Progenitor cell of endocrine pancreas (in vitro differentiated cells): Measurements from ENCODE around the gene RNU5B-1. TPM values are rescaled to one million over a fixed set of nuclear protein-coding genes. Genes with fewer than 3 reads are reported as not detected.

Experiments
- DNase-seq: peaks from one replicate; pipeline ENCODE4 v3.0.0; 2021; ENCODE audit warnings: low spot score; ENCODE audit not compliant: unreplicated experiment
- H3K27ac Mint-ChIP-seq: 2 replicates; pipeline ENCODE4 v1.8.0; 2021; ENCODE audit warnings: mild to moderate bottlenecking, moderate library complexity, mixed read lengths
- H3K27me3 Mint-ChIP-seq: 2 replicates; pipeline ENCODE4 v1.8.0; 2021; ENCODE audit warnings: mixed read lengths
- H3K36me3 Mint-ChIP-seq: 2 replicates; pipeline ENCODE4 v1.8.0; 2022; ENCODE audit warnings: mixed read lengths; ENCODE audit not compliant: insufficient read depth
- H3K4me1 Mint-ChIP-seq: 2 replicates; pipeline ENCODE4 v1.8.0; 2021; ENCODE audit warnings: low read depth, mixed read lengths
- H3K4me3 Mint-ChIP-seq: 2 replicates; pipeline ENCODE4 v1.8.0; 2021; ENCODE audit warnings: low read depth, mild to moderate bottlenecking, moderate library complexity, mixed read lengths
- H3K9me3 Mint-ChIP-seq: 2 replicates; pipeline ENCODE4 v1.8.0; 2021; ENCODE audit warnings: low read depth, mixed read lengths
- total RNA-seq: library from RNA; stranded (reverse); gene quantifications from 2 replicates; pipeline ENCODE4 v1.2.1, GENCODE V29; 2021
- TF ChIP-seq, protein P1 (sequence below): fragments of 200-600 bp; sonication (generic); IDR thresholded peaks from one replicate; pipeline ENCODE4 v1.5.0; 2021; ENCODE audit warnings: antibody characterized with exemption, mild to moderate bottlenecking; ENCODE audit not compliant: unreplicated experiment

The RNU5B-1 gene
- total RNA-seq, 1 donor from 2014 or later = 41.3 TPM

DNA sequence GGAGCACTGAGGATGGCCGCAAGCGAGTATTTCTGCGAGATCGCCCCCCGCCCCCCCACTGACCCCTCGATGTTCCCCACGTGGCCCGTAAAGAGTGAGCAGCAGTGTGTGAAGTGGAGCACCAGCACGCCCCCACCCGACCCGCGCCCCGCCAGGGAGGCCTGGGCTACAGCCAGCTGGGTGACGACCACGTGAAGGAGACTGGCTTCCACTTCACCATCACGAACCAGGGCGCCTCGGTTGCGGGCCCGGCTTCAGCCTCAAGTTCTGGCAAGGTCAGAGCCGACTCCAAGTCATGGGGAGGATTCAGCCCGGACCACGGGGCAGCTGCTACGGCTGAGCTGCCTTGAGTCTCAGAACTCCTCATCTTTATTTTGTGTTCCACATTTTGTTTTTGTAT, 2.4 kb upstream of the RNU5B-1 start:
- H3K9me3 Mint-ChIP-seq = no peaks in the 10 kb centered on the region
- TF ChIP-seq, protein P1, sequence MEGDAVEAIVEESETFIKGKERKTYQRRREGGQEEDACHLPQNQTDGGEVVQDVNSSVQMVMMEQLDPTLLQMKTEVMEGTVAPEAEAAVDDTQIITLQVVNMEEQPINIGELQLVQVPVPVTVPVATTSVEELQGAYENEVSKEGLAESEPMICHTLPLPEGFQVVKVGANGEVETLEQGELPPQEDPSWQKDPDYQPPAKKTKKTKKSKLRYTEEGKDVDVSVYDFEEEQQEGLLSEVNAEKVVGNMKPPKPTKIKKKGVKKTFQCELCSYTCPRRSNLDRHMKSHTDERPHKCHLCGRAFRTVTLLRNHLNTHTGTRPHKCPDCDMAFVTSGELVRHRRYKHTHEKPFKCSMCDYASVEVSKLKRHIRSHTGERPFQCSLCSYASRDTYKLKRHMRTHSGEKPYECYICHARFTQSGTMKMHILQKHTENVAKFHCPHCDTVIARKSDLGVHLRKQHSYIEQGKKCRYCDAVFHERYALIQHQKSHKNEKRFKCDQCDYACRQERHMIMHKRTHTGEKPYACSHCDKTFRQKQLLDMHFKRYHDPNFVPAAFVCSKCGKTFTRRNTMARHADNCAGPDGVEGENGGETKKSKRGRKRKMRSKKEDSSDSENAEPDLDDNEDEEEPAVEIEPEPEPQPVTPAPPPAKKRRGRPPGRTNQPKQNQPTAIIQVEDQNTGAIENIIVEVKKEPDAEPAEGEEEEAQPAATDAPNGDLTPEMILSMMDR = no peak
- no peaks in the 10 kb centered on the region for H3K27me3 Mint-ChIP-seq
- no peaks in the 10 kb centered on the region for H3K36me3 Mint-ChIP-seq
- H3K4me1 Mint-ChIP-seq = peaks cover 2% of the 10 kb centered on the region
- H3K27ac Mint-ChIP-seq = no peak overlapping the region
- no peak overlapping the region for H3K4me3 Mint-ChIP-seq
- DNase-seq = no peak

DNA sequence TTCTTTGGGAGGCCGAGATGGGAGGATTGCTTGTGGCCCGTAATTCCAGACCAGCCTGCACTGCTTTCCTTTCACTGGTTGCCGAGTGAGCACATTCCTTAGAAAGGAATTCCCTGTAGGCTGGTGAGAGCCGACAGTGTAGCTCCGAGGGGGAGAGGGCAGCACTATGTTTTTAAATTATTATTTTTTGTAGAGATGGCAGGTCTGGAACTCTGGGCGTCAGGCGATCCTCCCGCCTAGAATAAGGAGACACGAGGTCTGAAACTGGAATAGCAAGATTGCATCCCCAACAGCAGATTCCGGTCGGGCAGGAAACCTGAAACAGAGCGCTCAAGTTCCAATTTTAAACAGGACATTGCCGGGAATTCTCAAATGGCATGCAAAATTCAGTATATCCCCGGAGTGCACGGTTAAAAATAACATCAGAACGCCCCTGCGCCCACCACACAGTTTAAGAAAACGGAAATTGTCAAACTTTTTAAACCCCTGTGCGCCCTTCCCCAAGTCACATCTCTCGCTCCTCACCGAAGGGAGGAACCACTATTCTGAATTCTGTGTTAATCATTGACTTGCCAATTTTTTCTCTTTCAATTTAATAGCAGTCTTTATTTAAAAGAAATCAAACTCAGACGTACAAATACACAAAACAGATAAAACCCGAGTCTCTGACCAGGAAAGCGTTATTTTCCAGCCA, 643 bp upstream of the RNU5B-1 start:
- peak overlapping the region; percentile 78 for H3K4me3 Mint-ChIP-seq
- H3K27ac Mint-ChIP-seq = peak overlapping the region; percentile 100
- H3K36me3 Mint-ChIP-seq = no peaks in the 10 kb centered on the region
- no peaks in the 10 kb centered on the region for H3K9me3 Mint-ChIP-seq
- TF ChIP-seq, protein P1 = no peak
- no peaks in the 10 kb centered on the region for H3K27me3 Mint-ChIP-seq
- peaks cover 2% of the 10 kb centered on the region for H3K4me1 Mint-ChIP-seq
- no peak for DNase-seq

DNA sequence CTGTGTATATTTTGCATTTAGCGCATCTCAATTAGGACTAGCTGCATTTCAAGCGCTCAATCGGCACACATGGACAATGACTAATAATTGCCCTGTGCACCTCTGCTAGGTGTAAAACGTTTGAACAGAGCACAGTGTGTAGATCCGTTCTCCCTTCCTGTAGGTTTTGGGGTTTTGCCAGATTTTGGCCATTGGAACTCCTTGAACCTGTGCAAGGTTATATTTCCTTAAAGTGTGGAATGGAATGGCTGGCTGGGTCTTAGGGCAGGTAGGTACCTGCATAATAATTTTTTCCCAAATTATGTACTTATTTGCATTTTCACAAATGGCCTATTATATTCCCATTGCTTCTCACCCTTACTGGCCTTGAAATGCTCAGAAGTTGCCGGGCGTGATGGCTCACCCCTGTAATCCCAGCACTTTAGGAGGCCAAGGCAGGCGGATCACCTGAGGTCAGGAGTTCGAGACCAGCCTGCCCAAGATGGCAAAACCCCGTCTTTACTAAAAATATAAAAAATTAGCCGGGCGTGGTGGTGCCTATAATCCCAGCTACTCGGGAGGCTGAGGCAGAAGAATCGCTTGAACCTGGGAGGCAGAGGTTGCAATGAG, 777 bp downstream of the RNU5B-1 start:
- no peak for DNase-seq
- no peaks in the 10 kb centered on the region for H3K36me3 Mint-ChIP-seq
- peaks cover 3% of the 10 kb centered on the region for H3K4me1 Mint-ChIP-seq
- no peaks in the 10 kb centered on the region for H3K9me3 Mint-ChIP-seq
- no peaks in the 10 kb centered on the region for H3K27me3 Mint-ChIP-seq
- TF ChIP-seq, protein P1 = no peak
- H3K27ac Mint-ChIP-seq = peak overlapping the region; percentile 100
- H3K4me3 Mint-ChIP-seq = peak overlapping the region; percentile 35

DNA sequence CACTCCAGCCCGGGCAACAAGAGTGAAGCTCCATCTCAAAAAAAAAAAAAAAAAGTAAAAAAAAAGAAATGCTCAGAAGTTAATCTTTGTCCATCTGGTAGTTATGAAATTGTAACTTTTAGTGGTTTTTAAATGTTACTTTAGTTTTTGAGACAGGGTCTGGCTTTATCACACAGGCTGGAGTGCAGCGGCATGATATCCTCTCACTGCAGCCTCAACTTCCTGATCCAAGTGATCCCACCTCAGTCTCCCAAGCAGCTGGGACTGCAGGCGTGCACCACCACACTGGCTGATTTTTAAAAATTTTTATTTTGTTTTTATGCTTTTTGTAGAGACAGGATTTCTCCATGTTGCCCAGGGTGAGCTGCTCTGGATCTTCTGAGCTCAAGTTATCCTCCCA, 1.3 kb downstream of the RNU5B-1 start:
- no peak for DNase-seq
- no peaks in the 10 kb centered on the region for H3K27me3 Mint-ChIP-seq
- TF ChIP-seq, protein P1 = no peak
- no peaks in the 10 kb centered on the region for H3K9me3 Mint-ChIP-seq
- H3K27ac Mint-ChIP-seq = peak overlapping the region; percentile 88
- no peaks in the 10 kb centered on the region for H3K36me3 Mint-ChIP-seq
- peaks cover 3% of the 10 kb centered on the region for H3K4me1 Mint-ChIP-seq
- H3K4me3 Mint-ChIP-seq = no peak overlapping the region

DNA sequence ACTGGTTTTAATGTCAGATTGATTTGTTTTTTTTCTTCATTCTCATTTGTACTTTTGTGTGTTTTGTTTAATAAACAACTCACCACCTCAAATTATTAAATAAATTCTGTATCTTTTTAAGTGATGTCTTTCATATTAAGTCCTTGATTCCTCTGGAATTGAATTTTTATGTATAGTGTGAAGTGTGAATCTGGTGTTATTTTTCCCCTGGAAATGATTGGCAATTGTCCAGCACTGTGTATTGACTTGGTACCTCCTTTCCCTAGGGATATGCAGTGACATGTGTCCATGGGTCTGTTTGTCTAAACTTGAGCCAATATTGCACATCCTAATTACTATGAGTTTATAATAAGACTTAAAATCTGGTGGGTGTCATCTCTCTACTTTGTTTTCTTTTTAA, 2.1 kb downstream of the RNU5B-1 start:
- H3K4me3 Mint-ChIP-seq = no peak overlapping the region
- TF ChIP-seq, protein P1 = no peak
- no peaks in the 10 kb centered on the region for H3K9me3 Mint-ChIP-seq
- no peaks in the 10 kb centered on the region for H3K36me3 Mint-ChIP-seq
- no peaks in the 10 kb centered on the region for H3K27me3 Mint-ChIP-seq
- DNase-seq = no peak
- peak overlapping the region; percentile 88 for H3K27ac Mint-ChIP-seq
- peaks cover 5% of the 10 kb centered on the region for H3K4me1 Mint-ChIP-seq
